ENCODE results near the gene SLC7A7. TPM values are rescaled to one million over a fixed set of nuclear protein-coding genes. Genes with fewer than 3 reads are reported as not detected.
A peak's percentile ranks its signal among the peaks of the same experiment; 100 is the strongest.

Gene SLC7A7
- total and polyA plus RNA-seq, 9 of the 15 experiments (the other 6 are each of a cell fraction or from before 2014, with no cell fraction given): 0.07 to 0.68 (median 0.41) TPM

DNA sequence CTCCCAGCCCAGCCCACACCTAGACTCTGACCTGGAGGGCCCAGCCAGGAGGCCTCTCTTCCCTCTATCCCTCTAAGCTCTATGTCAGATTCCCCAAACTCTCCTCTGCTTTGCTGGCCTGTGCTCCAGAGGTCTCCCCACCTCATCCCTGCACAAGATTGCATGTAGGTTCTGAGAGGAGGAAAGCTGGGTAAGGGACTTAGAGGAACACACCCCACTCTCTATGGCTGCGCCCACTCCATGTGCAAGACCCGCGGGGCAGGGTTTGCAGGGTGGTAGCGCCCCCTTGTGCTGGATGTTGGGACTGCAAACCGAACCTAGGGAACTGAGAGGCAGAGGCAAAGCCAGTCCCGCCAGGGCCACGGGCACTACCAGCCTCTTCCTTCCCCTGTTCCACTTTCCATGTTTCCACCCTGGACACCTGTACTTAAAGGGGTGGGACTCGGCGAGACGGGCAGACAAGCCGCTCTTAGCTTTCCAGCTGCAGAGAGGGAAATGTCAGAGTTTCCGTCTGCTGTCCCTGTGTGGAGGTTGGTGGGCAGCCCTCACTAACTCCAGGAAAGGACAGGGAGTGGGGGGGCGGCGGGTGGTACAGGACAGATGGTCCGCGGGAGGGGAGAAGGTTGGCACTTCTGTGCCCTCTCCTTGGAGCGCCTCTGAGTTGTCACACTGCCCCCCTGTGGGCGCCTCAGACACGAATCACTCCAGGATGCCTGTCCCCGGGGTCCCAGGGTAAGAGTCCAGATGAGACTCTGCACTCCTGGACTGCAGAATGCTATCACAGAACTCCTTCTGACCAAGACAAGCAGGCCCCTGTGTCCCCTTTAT lies 37.9 kb upstream of the SLC7A7 start (continued):
- TF ChIP-seq FOXP1 (CRISPR knock-in tag; IDR thresholded peaks at IDR 0.05) (0 out of 2 replicates have a peak, but pooled peaks have one; percentile 44), FOXK1 (CRISPR knock-in tag; IDR thresholded peaks at IDR 0.05; ENCODE audit: borderline replicate concordance) (peak; percentile 34; the same call in 1 of the 2 replicates), ZBTB12 (CRISPR knock-in tag; IDR thresholded peaks at IDR 0.05) (no peak), CSDE1 (IDR thresholded peaks at IDR 0.05) (no peak), RBFOX2 (IDR thresholded peaks at IDR 0.05; ENCODE audit: low read depth, low read length) (peak; percentile 63), TFE3 (CRISPR knock-in tag; IDR thresholded peaks at IDR 0.05) (no peak), ATF4 (CRISPR knock-in tag; IDR thresholded peaks at IDR 0.05) (no peak), BDP1 (IDR thresholded peaks at IDR 0.05; ENCODE audit: insufficient read depth, insufficient read length) (no peak), TBP (optimal IDR thresholded peaks at IDR 0.05; ENCODE audit: low read depth, low read length) (peak; percentile 13), ZNF217 (CRISPR knock-in tag; IDR thresholded peaks at IDR 0.05) (no peak), ZNF695 (CRISPR knock-in tag; IDR thresholded peaks at IDR 0.05) (no peak), BMI1 (IDR thresholded peaks at IDR 0.05; ENCODE audit: low read length) (no peak), ZFX (CRISPR knock-in tag; IDR thresholded peaks at IDR 0.05) (peak; percentile 44; the same call in 1 of the 2 replicates), POLR2AphosphoS2 (IDR thresholded peaks at IDR 0.05; ENCODE audit: low read length) (no peak), MAFK (IDR thresholded peaks at IDR 0.05; ENCODE audit: low read length) (no peak; the same call in 1 of the 2 replicates), E2F1 (CRISPR knock-in tag; IDR thresholded peaks at IDR 0.05) (0 out of 2 replicates have a peak, but pooled peaks have one; percentile 34), SMC3 (conservative IDR thresholded peaks at IDR 0.05; ENCODE audit: insufficient read depth, low read depth, low read length) (peak; percentile 98)
- TF ChIP-seq, protein P1, sequence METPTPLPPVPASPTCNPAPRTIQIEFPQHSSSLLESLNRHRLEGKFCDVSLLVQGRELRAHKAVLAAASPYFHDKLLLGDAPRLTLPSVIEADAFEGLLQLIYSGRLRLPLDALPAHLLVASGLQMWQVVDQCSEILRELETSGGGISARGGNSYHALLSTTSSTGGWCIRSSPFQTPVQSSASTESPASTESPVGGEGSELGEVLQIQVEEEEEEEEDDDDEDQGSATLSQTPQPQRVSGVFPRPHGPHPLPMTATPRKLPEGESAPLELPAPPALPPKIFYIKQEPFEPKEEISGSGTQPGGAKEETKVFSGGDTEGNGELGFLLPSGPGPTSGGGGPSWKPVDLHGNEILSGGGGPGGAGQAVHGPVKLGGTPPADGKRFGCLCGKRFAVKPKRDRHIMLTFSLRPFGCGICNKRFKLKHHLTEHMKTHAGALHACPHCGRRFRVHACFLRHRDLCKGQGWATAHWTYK (CRISPR knock-in tag; IDR thresholded peaks at IDR 0.05): peak; percentile 82
- TF ChIP-seq, protein P2, sequence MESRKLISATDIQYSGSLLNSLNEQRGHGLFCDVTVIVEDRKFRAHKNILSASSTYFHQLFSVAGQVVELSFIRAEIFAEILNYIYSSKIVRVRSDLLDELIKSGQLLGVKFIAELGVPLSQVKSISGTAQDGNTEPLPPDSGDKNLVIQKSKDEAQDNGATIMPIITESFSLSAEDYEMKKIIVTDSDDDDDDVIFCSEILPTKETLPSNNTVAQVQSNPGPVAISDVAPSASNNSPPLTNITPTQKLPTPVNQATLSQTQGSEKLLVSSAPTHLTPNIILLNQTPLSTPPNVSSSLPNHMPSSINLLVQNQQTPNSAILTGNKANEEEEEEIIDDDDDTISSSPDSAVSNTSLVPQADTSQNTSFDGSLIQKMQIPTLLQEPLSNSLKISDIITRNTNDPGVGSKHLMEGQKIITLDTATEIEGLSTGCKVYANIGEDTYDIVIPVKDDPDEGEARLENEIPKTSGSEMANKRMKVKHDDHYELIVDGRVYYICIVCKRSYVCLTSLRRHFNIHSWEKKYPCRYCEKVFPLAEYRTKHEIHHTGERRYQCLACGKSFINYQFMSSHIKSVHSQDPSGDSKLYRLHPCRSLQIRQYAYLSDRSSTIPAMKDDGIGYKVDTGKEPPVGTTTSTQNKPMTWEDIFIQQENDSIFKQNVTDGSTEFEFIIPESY (CRISPR knock-in tag; IDR thresholded peaks at IDR 0.05): peak; percentile 66
